ENCODE results near the gene ZRANB3.
"Not testable (repeated sequence)": the region's sequence is repeated elsewhere in the genome, so short reads cannot be mapped to it uniquely, and the experiment has no call there.

The ZRANB3 gene

DNA sequence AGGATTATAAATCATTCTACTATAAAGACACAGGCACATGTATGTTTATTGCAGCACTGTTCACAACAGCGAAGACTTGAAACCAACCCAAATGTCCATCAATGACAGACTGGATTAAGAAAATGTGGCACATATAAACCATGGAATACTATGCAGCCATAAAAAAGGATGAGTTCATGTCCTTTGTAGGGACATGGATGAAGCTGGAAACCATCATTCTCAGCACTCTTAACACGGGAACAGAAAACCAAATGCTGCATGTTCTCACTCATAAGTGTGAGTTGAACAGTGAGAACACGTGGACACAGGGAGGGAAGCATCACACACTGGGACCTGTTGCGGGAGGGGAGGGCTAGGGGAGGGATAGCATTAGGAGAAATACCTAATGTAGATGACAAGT lies 441.4 kb downstream of the ZRANB3 start:
- 0 out of 2 replicates have a peak, but pooled peaks have one; percentile 5 for TF ChIP-seq ZNF8 (CRISPR knock-in tag; IDR thresholded peaks at IDR 0.05)
- not testable (repeated sequence) for ATAC-seq

Data from SK-N-SH treated with all-trans-retinoic acid at 6 μM for 48 hours (cell line).